IgD-negative memory B cell (primary cell): Measurements from ENCODE around the gene CATSPERZ. TPM values are rescaled to one million over a fixed set of nuclear protein-coding genes. Genes with fewer than 3 reads are reported as not detected.

Experiments used
- H3K27ac Mint-ChIP-seq, 3 donors: one replicate each; pipeline ENCODE4 v1.8.0; 2020 to 2022; ENCODE audit warnings: mild to moderate bottlenecking in 3 of 3, mixed read lengths in 3 of 3, moderate library complexity in 1 of 3
- H3K27me3 Mint-ChIP-seq: one replicate; pipeline ENCODE4 v1.8.0; 2021; ENCODE audit warnings: mixed read lengths
- H3K36me3 Mint-ChIP-seq: one replicate; pipeline ENCODE4 v1.8.0; 2020; ENCODE audit warnings: mild to moderate bottlenecking, mixed read lengths
- H3K4me1 Mint-ChIP-seq, 3 donors: one replicate each; pipeline ENCODE4 v1.8.0; 2020 to 2022; ENCODE audit warnings: mixed read lengths in 3 of 3, mild to moderate bottlenecking in 1 of 3
- H3K4me3 Mint-ChIP-seq, 4 donors: one replicate each; pipeline ENCODE4 v1.8.0; 2020 to 2022; ENCODE audit warnings: mild to moderate bottlenecking in 4 of 4, mixed read lengths in 4 of 4, moderate library complexity in 3 of 4
- H3K9me3 Mint-ChIP-seq, 3 donors: one replicate each; pipeline ENCODE4 v1.8.0; 2020 to 2021; ENCODE audit warnings: mixed read lengths in 3 of 3, mild to moderate bottlenecking in 1 of 3
- polyA plus RNA-seq: library from polyadenylated mRNA; unstranded; fragments of 300-500 nt; fragmentation: Illumina TruSeq; gene quantifications from one replicate; pipeline ENCODE4 v1.2.3, GENCODE V29; 2021

Gene CATSPERZ
- polyA plus RNA-seq, 1 donor from 2014 or later = not detected

DNA sequence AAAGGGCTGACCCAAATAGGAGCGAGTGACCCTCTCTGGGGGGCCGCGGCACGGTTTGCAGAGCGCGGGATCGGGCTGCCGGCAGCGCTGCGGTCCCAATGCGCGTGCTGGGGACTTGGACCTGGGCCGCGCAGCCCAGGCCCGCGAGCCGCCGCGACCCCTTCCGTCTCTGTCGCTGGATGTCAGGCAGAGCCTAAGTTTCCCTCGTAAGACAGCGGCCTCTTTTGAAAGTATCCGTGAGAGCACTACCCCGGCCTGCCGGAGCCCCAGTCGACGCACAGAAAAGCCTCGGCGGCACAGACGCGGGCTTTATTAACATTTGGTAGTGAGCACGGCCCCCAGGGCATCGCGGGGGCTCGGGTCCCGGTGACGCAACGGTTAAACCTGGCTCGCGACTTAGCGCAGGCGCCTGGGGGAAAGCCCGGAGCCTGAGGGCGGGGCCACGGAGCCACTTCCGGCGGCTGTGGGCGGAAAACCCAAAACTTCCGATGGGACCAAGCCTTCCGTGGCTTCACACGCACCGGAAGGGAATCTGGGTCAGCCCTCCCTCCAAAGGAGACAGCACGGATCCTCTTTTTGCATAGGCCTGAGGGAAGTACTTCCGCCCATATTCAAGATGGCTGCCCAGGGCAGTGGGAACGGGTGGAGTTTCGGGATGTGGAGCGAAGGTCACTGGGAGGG, 30.5 kb upstream of the CATSPERZ start:
- H3K36me3 Mint-ChIP-seq = peaks cover 1% of the 10 kb centered on the region
- H3K4me3 Mint-ChIP-seq = peak overlapping the region; percentile 98 to 100 (median 98)
- H3K9me3 Mint-ChIP-seq = no peaks in the 10 kb centered on the region
- no peaks in the 10 kb centered on the region for H3K27me3 Mint-ChIP-seq
- H3K27ac Mint-ChIP-seq = peak overlapping the region; percentile 99
- peaks cover 13 to 16% (median 13%) of the 10 kb centered on the region in 3 donors for H3K4me1 Mint-ChIP-seq

DNA sequence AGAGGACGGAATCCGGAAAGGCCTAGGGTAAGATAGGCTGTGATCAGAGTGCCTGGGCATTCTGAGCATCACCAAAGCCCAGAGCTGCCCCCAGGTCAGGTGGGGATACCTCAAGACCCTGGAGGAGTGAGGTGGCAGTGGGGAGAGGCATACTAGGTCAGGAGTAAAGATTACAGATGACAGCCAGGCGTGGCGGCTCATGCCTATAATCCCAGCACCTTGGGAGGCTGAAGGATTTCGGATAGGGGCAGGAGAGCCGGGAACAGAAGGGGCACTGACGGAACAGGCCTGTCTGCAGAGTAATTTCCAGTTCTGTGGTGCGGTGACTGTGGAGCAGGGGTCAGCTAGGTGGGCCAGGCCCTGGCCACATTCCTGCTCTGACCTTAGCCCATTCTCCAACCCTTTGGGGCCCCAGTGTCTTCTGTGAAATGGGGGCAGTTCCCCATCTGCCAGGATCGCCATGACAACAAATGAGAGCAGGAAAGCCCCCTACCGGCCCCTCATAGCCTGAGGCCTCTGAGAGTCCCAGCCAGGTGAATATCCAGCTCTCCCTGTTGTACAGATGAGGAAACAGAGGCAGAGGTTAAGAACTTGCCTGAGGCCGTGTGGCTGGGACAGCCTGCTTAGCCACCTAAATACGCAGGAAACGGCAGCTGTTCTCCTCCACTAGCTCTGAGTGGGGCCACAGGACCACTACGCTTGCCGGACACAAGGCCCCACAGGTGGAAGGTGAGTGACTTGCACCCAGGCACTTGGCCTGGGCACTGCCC, 24.9 kb upstream of the CATSPERZ start:
- Mint-ChIP-seq H3K9me3 (no peaks in the 10 kb centered on the region), H3K36me3 (peaks cover 2% of the 10 kb centered on the region), H3K27me3 (no peaks in the 10 kb centered on the region), H3K4me3 (peak overlapping the region in 1 of 4 donors; percentile 23), H3K27ac (peak overlapping the region in 1 of 3 donors; percentile 71), H3K4me1 (peaks cover 3 to 11% (median 7%) of the 10 kb centered on the region in 3 donors)

- Mint-ChIP-seq H3K9me3 (no peaks in the 10 kb centered on the region), H3K4me1 (peaks cover 0 to 9% (median 6%) of the 10 kb centered on the region in 3 donors), H3K27ac (no peak overlapping the region), H3K27me3 (no peaks in the 10 kb centered on the region), H3K36me3 (peaks cover 2% of the 10 kb centered on the region), H3K4me3 (no peak overlapping the region)
Measured at GRCh38 chr11:64275841-64276240, 24.3 kb upstream of the CATSPERZ start.

GRCh38 chr11:64276653-64277431, 23.3 kb upstream of the CATSPERZ start:
- H3K36me3 Mint-ChIP-seq = peaks cover 2% of the 10 kb centered on the region
- no peaks in the 10 kb centered on the region for H3K9me3 Mint-ChIP-seq
- peak overlapping the region in 1 of 4 donors; percentile 45 for H3K4me3 Mint-ChIP-seq
- no peak overlapping the region for H3K27ac Mint-ChIP-seq
- H3K27me3 Mint-ChIP-seq = no peaks in the 10 kb centered on the region
- H3K4me1 Mint-ChIP-seq = peaks cover 0 to 8% (median 4%) of the 10 kb centered on the region in 3 donors

- Mint-ChIP-seq H3K36me3 (peaks cover 5% of the 10 kb centered on the region), H3K9me3 (no peaks in the 10 kb centered on the region), H3K27ac (peak overlapping the region; percentile 53 to 70 (median 64)), H3K4me3 (peak overlapping the region in 1 of 4 donors; percentile 26), H3K27me3 (no peaks in the 10 kb centered on the region), H3K4me1 (peaks cover 0 to 4% (median 3%) of the 10 kb centered on the region in 3 donors)
Measured at GRCh38 chr11:64278576-64279190, 21.5 kb upstream of the CATSPERZ start.

DNA sequence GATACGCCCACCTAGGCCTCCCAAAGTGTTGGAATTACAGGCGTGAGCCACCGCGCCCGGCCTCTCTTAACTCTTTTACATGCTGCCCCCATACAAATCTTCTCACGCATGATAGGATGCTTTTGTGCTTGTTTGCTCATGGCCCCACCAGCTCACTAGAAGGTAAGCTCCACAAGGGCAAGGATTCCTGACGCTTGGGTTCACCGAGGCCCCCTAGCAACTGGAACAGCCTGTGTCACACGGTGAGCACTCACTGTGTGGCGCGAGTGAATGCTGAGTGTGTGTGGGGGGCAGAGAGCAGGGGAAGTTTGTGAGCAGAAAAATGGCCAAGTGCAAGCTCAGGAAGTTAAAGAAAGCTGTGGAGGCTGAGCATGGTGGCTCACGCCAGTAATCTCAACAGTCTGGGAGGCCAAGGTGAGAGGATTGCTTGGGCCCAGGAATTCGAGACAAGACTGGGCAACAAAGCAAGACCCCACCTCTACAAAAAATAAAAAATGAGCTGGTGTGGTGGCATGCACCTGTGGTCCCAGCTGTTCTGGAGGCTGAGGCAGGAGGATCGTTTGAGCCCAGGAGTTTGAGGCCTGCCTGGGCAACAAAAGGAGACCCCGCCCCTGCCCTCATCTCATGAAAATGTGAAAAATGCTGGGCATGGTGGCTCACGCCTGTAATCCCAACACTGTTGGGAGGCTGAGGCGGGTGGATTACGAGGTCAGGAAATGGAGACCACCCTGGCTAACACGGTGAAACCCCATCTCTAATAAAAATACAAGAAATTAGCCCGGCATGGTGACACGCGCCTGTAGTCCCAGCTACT, 18.0 kb upstream of the CATSPERZ start:
- peaks cover 5 to 10% (median 7%) of the 10 kb centered on the region in 3 donors for H3K4me1 Mint-ChIP-seq
- no peaks in the 10 kb centered on the region for H3K9me3 Mint-ChIP-seq
- no peaks in the 10 kb centered on the region for H3K27me3 Mint-ChIP-seq
- H3K27ac Mint-ChIP-seq = peak overlapping the region; percentile 31 to 76 (median 50)
- no peak overlapping the region for H3K4me3 Mint-ChIP-seq
- peaks cover 5% of the 10 kb centered on the region for H3K36me3 Mint-ChIP-seq

DNA sequence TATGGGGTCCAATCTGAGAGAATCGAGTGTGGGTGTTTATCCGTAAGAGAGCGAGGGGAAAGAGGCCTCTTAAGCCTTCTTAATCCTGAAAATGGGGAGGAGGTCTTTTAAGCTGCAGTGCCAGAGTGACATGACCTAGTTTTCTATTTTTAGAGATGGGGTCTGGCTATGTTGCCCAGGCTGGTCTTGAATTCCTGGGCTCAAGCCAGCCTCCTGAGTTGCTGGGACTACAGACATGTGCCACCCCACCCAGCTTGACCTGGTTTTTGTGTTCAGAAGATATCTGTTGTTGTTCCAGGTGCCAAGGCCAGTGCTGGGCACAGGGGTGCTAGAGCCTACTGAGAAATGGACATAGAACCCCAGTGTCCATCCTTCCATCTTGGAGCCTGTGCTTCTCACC, 17.1 kb upstream of the CATSPERZ start:
- Mint-ChIP-seq H3K27me3 (no peaks in the 10 kb centered on the region), H3K27ac (peak overlapping the region in 2 of 3 donors; percentile 35 to 100), H3K4me3 (peak overlapping the region; percentile 80 to 95 (median 89)), H3K4me1 (peaks cover 3 to 10% (median 7%) of the 10 kb centered on the region in 3 donors), H3K36me3 (peaks cover 5% of the 10 kb centered on the region), H3K9me3 (no peaks in the 10 kb centered on the region)

GRCh38 chr11:64284048-64284961, 15.9 kb upstream of the CATSPERZ start, which contains the start of gene BAD:
TSS of gene BAD (minus strand) at chr11:64284665. CDS start at chr11:64284368, 297 bp downstream.
- H3K27me3 Mint-ChIP-seq = no peaks in the 10 kb centered on the region
- H3K36me3 Mint-ChIP-seq = peaks cover 2% of the 10 kb centered on the region
- peak within 1 kb of the TSS; percentile 99 to 100 (median 99) for H3K27ac Mint-ChIP-seq
- peaks cover 3 to 10% (median 7%) of the 10 kb centered on the region in 3 donors for H3K4me1 Mint-ChIP-seq
- no peaks in the 10 kb centered on the region for H3K9me3 Mint-ChIP-seq
- peak within 1 kb of the TSS; percentile 89 to 96 (median 95) for H3K4me3 Mint-ChIP-seq

GRCh38 chr11:64284962-64285884, 14.9 kb upstream of the CATSPERZ start, which contains the start of gene GPR137:
TSS of gene GPR137 (plus strand) at chr11:64285848. CDS start at chr11:64286525, 677 bp downstream.
- peak within 1 kb of the TSS; percentile 89 to 96 (median 95) for H3K4me3 Mint-ChIP-seq
- H3K36me3 Mint-ChIP-seq = peaks cover 2% of the 10 kb centered on the region
- no peaks in the 10 kb centered on the region for H3K27me3 Mint-ChIP-seq
- H3K27ac Mint-ChIP-seq = peak within 1 kb of the TSS; percentile 99 to 100 (median 99)
- no peaks in the 10 kb centered on the region for H3K9me3 Mint-ChIP-seq
- peaks cover 3 to 10% (median 7%) of the 10 kb centered on the region in 3 donors for H3K4me1 Mint-ChIP-seq

DNA sequence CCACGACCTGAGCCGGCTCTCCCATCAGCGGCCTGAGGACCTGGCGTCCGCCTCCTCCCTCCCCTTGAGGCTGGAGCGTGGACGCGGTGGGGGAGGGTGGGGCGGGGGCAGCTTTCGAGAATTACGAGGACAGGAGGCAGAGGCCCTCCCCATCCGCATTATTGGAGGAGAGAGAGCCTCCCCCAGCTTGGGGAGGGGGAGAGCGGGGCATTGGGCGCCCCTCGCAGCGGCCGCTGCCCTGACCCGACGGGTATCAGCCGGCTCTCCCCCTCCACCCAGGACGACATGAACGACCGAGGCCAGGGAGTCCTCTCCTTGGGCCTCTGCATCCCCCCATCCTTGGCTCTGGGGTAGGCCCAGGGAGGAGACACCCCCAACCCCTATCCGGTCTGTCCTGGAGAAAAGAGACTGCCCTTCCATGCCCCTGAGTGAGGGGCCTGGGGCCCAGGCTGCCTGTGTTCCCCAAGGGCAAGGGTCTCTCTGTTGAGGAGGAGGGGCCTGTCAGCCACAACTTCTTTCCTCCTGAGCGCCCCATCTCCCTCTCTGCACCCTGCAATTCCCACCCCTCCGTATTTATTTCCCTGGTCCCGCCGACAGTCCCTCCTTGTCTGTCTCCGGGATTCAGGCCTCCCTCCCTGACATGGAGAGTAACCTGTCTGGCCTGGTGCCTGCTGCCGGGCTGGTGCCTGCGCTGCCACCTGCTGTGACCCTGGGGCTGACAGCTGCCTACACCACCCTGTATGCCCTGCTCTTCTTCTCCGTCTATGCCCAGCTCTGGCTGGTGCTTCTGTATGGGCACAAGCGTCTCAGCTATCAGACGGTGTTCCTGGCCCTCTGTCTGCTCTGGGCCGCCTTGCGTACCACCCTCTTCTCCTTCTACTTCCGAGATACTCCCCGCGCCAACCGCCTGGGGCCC, 14.0 kb upstream of the CATSPERZ start:
- peaks cover 0 to 3% (median 0%) of the 10 kb centered on the region in 3 donors for H3K9me3 Mint-ChIP-seq
- H3K36me3 Mint-ChIP-seq = peaks cover 2% of the 10 kb centered on the region
- peaks cover 3 to 14% (median 7%) of the 10 kb centered on the region in 3 donors for H3K4me1 Mint-ChIP-seq

GRCh38 chr11:64286801-64287159, 13.4 kb upstream of the CATSPERZ start:
- peak overlapping the region in 1 of 3 donors; percentile 96 for H3K27ac Mint-ChIP-seq
- peaks cover 0 to 3% (median 0%) of the 10 kb centered on the region in 3 donors for H3K9me3 Mint-ChIP-seq
- peaks cover 7% of the 10 kb centered on the region for H3K27me3 Mint-ChIP-seq
- peaks cover 3 to 14% (median 7%) of the 10 kb centered on the region in 3 donors for H3K4me1 Mint-ChIP-seq
- peaks cover 2% of the 10 kb centered on the region for H3K36me3 Mint-ChIP-seq
- H3K4me3 Mint-ChIP-seq = peak overlapping the region; percentile 74 to 94 (median 90)

More for the DNA sequence above, 14.0 kb upstream of the CATSPERZ start:
- H3K27me3 Mint-ChIP-seq = peaks cover 7% of the 10 kb centered on the region
- H3K27ac Mint-ChIP-seq = peak overlapping the region; percentile 59 to 100 (median 99)
- peak overlapping the region; percentile 74 to 95 (median 92) for H3K4me3 Mint-ChIP-seq
